ENCODE results near the gene GPBAR1. TPM values are rescaled to one million over a fixed set of nuclear protein-coding genes. Genes with fewer than 3 reads are reported as not detected.

Gene GPBAR1
- total and polyA plus RNA-seq, 11 donors, result 0.52 to 4.7 (median 1.2) TPM

GRCh38 chr2:218293715-218294429 is 33.1 kb downstream of the GPBAR1 start:
- WGBS, 4 donors, result 70 to 73% (median 72%) methylated on average over 5 of the region's 5 CpGs
- no peaks in the 10 kb centered on the region for H3K27me3 ChIP-seq
- peaks cover 2 to 55% (median 35%) of the 10 kb centered on the region in 12 donors for H3K4me1 ChIP-seq
- intact Hi-C loops (cut with DNase I), result loop anchor here in 7 of 10 donors (2.0 to 10.0 kb wide), 7 partner anchors 21 to 173 kb away; partner anchors contain the start of gene ARPC2 (in 1 of the 7)
- H3K9me3 ChIP-seq, result no peaks in the 10 kb centered on the region
- ATAC-seq (no peak), DNase-seq (no peak)
- TF ChIP-seq CTCF (IDR thresholded peaks at IDR 0.05) (no peak), POLR2A (IDR thresholded peaks at IDR 0.05) (no peak)
- H3K4me3 ChIP-seq, result no peak overlapping the region
- H3K27ac ChIP-seq, result peak overlapping the region in 2 of 12 donors; percentile 99 to 100
- H3K36me3 ChIP-seq, result peaks cover 0 to 1% (median 0%) of the 10 kb centered on the region in 9 donors

- intact Hi-C loops (cut with DNase I), result loop anchor here in 4 of 10 donors (5.0 to 10.0 kb wide), 4 partner anchors 73 to 173 kb away; no protein-coding TSS in a partner anchor
- WGBS, 4 donors, result 86 to 94% (median 90%) methylated on average over 5 of the region's 5 CpGs
- H3K36me3 ChIP-seq, result no peaks in the 10 kb centered on the region
- ATAC-seq, result no peak
- no peaks in the 10 kb centered on the region for H3K9me3 ChIP-seq
- no peak overlapping the region for H3K4me3 ChIP-seq
- H3K27ac ChIP-seq, result peak overlapping the region in 2 of 12 donors; percentile 8
- peaks cover 2 to 49% (median 30%) of the 10 kb centered on the region in 12 donors for H3K4me1 ChIP-seq
- TF ChIP-seq POLR2A (IDR thresholded peaks at IDR 0.05) (no peak), CTCF (IDR thresholded peaks at IDR 0.05) (no peak)
- no peak for DNase-seq
- no peaks in the 10 kb centered on the region for H3K27me3 ChIP-seq
Measured at GRCh38 chr2:218294430-218295022, 33.7 kb downstream of the GPBAR1 start.

GRCh38 chr2:218295029-218295428 is 34.2 kb downstream of the GPBAR1 start:
- DNase-seq, result no peak
- intact Hi-C loops (cut with DNase I), result loop anchor here in 2 of 10 donors (10.0 kb wide), 1 partner anchor 170 kb away; no protein-coding TSS in a partner anchor
- Histone ChIP-seq H3K9me3 (no peaks in the 10 kb centered on the region), H3K4me3 (no peak overlapping the region), H3K27ac (peak overlapping the region in 2 of 12 donors; percentile 8), H3K36me3 (no peaks in the 10 kb centered on the region), H3K4me1 (peaks cover 2 to 44% (median 25%) of the 10 kb centered on the region in 12 donors), H3K27me3 (no peaks in the 10 kb centered on the region)
- WGBS, 4 donors, result 63 to 80% (median 67%) methylated on average over 7 of the region's 7 CpGs
- TF ChIP-seq POLR2A (IDR thresholded peaks at IDR 0.05) (no peak), CTCF (IDR thresholded peaks at IDR 0.05) (no peak)
- ATAC-seq, result no peak

GRCh38 chr2:218296200-218296599 is 35.4 kb downstream of the GPBAR1 start:
- TF ChIP-seq POLR2A (IDR thresholded peaks at IDR 0.05) (no peak), CTCF (IDR thresholded peaks at IDR 0.05) (no peak)
- 91 to 100% (median 95%) methylated on average over 1 of the region's 1 CpG for whole genome bisulfite sequencing, 4 donors
- DNase-seq, result no peak

More at GRCh38 chr2:218296200-218296599, 35.4 kb downstream of the GPBAR1 start:
- intact Hi-C loops (cut with DNase I), result loop anchor here in 2 of 10 donors (10.0 kb wide), 1 partner anchor 169 kb away; no protein-coding TSS in a partner anchor
- H3K27me3 ChIP-seq, result no peaks in the 10 kb centered on the region
- H3K27ac ChIP-seq, result no peak overlapping the region
- no peaks in the 10 kb centered on the region for H3K9me3 ChIP-seq
- H3K4me3 ChIP-seq, result no peak overlapping the region
- H3K36me3 ChIP-seq, result no peaks in the 10 kb centered on the region
- peaks cover 0 to 34% (median 15%) of the 10 kb centered on the region in 12 donors for H3K4me1 ChIP-seq
- no peak for ATAC-seq

All from heart left ventricle (tissue), 16 donors.